Progenitor cell of endocrine pancreas (in vitro differentiated cells): ENCODE data around the gene C16orf96. TPM values are rescaled to one million over a fixed set of nuclear protein-coding genes. Genes with fewer than 3 reads are reported as not detected.
"Not testable (repeated sequence)": the region's sequence is repeated elsewhere in the genome, so short reads cannot be mapped to it uniquely, and the experiment has no call there.

Experiments
- DNase-seq: peaks from one replicate; pipeline ENCODE4 v3.0.0; 2021; ENCODE audit warnings: low spot score; ENCODE audit not compliant: unreplicated experiment
- H3K27ac Mint-ChIP-seq: 2 replicates; pipeline ENCODE4 v1.8.0; 2021; ENCODE audit warnings: mild to moderate bottlenecking, moderate library complexity, mixed read lengths
- H3K27me3 Mint-ChIP-seq: 2 replicates; pipeline ENCODE4 v1.8.0; 2021; ENCODE audit warnings: mixed read lengths
- H3K36me3 Mint-ChIP-seq: 2 replicates; pipeline ENCODE4 v1.8.0; 2022; ENCODE audit warnings: mixed read lengths; ENCODE audit not compliant: insufficient read depth
- H3K4me1 Mint-ChIP-seq: 2 replicates; pipeline ENCODE4 v1.8.0; 2021; ENCODE audit warnings: low read depth, mixed read lengths
- H3K4me3 Mint-ChIP-seq: 2 replicates; pipeline ENCODE4 v1.8.0; 2021; ENCODE audit warnings: low read depth, mild to moderate bottlenecking, moderate library complexity, mixed read lengths
- H3K9me3 Mint-ChIP-seq: 2 replicates; pipeline ENCODE4 v1.8.0; 2021; ENCODE audit warnings: low read depth, mixed read lengths
- total RNA-seq: library from RNA; stranded (reverse); gene quantifications from 2 replicates; pipeline ENCODE4 v1.2.1, GENCODE V29; 2021
- TF ChIP-seq, protein P1 (sequence below): fragments of 200-600 bp; sonication (generic); IDR thresholded peaks from one replicate; pipeline ENCODE4 v1.5.0; 2021; ENCODE audit warnings: antibody characterized with exemption, mild to moderate bottlenecking; ENCODE audit not compliant: unreplicated experiment

C16orf96 gene
- total RNA-seq, 1 donor from 2014 or later: 1.7 TPM

- Mint-ChIP-seq H3K4me1 (peaks cover 3% of the 10 kb centered on the region), H3K27ac (no peak overlapping the region), H3K27me3 (peaks cover 9% of the 10 kb centered on the region), H3K36me3 (no peaks in the 10 kb centered on the region), H3K9me3 (no peaks in the 10 kb centered on the region), H3K4me3 (no peak overlapping the region)
- TF ChIP-seq, protein P1, sequence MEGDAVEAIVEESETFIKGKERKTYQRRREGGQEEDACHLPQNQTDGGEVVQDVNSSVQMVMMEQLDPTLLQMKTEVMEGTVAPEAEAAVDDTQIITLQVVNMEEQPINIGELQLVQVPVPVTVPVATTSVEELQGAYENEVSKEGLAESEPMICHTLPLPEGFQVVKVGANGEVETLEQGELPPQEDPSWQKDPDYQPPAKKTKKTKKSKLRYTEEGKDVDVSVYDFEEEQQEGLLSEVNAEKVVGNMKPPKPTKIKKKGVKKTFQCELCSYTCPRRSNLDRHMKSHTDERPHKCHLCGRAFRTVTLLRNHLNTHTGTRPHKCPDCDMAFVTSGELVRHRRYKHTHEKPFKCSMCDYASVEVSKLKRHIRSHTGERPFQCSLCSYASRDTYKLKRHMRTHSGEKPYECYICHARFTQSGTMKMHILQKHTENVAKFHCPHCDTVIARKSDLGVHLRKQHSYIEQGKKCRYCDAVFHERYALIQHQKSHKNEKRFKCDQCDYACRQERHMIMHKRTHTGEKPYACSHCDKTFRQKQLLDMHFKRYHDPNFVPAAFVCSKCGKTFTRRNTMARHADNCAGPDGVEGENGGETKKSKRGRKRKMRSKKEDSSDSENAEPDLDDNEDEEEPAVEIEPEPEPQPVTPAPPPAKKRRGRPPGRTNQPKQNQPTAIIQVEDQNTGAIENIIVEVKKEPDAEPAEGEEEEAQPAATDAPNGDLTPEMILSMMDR: no peak
- no peak for DNase-seq
These were observed 10.0 kb downstream of the C16orf96 start for GRCh38 chr16:4566144-4566543.

- Mint-ChIP-seq H3K27ac (no peak overlapping the region), H3K9me3 (no peaks in the 10 kb centered on the region)
These were observed 13.9 kb downstream of the C16orf96 start for GRCh38 chr16:4570086-4570485.

GRCh38 chr16:4570688-4571321 lies 14.7 kb downstream of the C16orf96 start:
- TF ChIP-seq, protein P1: no peak
- H3K27me3 Mint-ChIP-seq: peaks cover 9% of the 10 kb centered on the region
- no peak for DNase-seq
- H3K36me3 Mint-ChIP-seq: no peaks in the 10 kb centered on the region
- no peak overlapping the region for H3K27ac Mint-ChIP-seq
- H3K4me3 Mint-ChIP-seq: no peak overlapping the region
- no peaks in the 10 kb centered on the region for H3K9me3 Mint-ChIP-seq
- peaks cover 3% of the 10 kb centered on the region for H3K4me1 Mint-ChIP-seq

More at GRCh38 chr16:4570086-4570485, 13.9 kb downstream of the C16orf96 start:
- peaks cover 9% of the 10 kb centered on the region for H3K27me3 Mint-ChIP-seq
- H3K4me1 Mint-ChIP-seq: peaks cover 3% of the 10 kb centered on the region
- DNase-seq: no peak
- no peaks in the 10 kb centered on the region for H3K36me3 Mint-ChIP-seq
- no peak overlapping the region for H3K4me3 Mint-ChIP-seq
- TF ChIP-seq, protein P1: no peak

DNA sequence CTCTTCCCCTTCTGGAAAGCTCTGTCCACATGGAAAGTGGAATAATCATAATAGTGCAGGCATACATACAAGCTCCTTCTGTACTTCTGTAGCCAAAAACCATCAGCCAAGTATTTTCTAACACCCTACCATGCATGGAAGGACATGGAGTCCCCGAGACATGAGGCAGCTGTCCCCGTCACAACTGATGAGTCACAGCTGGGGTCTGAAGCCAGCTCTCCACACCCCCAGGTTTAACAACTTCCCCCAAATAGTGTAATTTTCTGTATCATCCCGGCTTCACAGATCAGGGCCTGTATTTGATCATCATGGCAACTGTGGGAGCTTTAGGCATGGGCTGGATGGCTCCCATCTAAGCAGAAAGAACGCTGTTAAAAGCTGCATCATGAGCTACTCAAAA lies 16.6 kb downstream of the C16orf96 start:
- no peak for DNase-seq
- H3K27me3 Mint-ChIP-seq: peaks cover 5% of the 10 kb centered on the region
- H3K36me3 Mint-ChIP-seq: no peaks in the 10 kb centered on the region
- no peaks in the 10 kb centered on the region for H3K9me3 Mint-ChIP-seq
- H3K4me3 Mint-ChIP-seq: no peak overlapping the region
- H3K4me1 Mint-ChIP-seq: no peaks in the 10 kb centered on the region
- no peak overlapping the region for H3K27ac Mint-ChIP-seq
- TF ChIP-seq, protein P1: no peak

DNA sequence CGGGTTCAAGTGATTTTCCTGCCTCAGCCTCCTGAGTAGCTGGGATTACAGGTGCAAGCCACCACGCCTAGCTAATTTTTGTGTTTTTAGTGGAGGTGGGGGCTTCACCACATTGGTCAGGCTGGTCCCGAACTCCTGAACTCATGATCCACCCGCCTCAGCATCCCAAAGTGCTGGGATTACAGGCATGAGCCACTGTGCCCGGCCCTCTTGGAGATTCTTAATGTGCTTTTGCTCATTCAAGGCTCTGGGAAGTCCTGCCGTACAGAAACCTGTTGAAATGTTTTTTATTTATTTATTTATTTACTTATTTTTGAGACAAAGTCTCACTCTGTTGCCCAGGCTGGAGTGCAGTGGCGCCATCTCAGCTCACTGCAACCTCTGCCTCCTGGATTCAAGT lies 17.8 kb downstream of the C16orf96 start:
- H3K4me3 Mint-ChIP-seq, H3K9me3 Mint-ChIP-seq, H3K27ac Mint-ChIP-seq: not testable (repeated sequence)

DNA sequence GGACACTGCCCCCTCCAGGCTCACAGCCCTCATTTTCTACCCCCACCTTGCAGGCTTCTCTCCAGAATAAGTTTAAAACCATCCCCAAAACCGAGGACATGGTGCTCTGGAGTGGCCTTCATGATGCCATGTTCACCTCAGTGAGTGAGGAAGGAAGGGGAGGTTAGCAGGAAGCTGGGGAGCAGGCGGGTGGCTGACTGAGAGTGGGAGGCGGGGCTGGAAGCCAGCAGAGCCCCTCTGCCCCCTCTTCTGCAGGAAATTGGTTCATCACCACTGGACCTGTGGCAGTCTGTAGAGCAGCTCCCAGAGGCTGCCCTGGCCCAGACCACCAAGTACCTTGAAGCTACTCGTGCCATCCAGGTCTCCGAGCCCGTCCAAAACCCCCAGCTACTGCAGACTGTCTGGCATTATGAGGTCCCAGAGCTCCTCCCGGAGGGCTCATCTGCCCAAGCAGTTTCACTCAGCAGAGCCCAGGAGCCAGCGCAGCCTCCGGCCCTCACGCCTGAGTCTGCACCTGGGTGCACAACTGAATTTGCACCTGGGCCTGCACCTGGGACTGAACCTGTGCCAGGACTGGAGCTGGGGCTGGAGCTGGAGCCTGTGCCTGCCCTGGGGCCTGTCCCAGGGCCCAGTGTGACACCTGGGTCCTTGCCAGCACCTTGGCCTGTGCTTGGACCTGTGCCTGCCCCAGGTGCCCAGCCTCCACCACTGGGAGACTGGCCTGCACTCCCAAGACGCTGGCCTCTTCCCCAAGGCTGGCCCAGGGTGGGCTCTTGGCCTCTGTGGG lies 19.0 kb downstream of the C16orf96 start:
- H3K4me1 Mint-ChIP-seq: no peaks in the 10 kb centered on the region
- no peaks in the 10 kb centered on the region for H3K9me3 Mint-ChIP-seq
- H3K27me3 Mint-ChIP-seq: peaks cover 3% of the 10 kb centered on the region
- no peak overlapping the region for H3K27ac Mint-ChIP-seq
- no peak for DNase-seq
- no peak overlapping the region for H3K4me3 Mint-ChIP-seq
- no peaks in the 10 kb centered on the region for H3K36me3 Mint-ChIP-seq
- TF ChIP-seq, protein P1: no peak

More for the DNA sequence above, 17.8 kb downstream of the C16orf96 start:
- not testable (repeated sequence) for H3K36me3 Mint-ChIP-seq, DNase-seq, H3K4me1 Mint-ChIP-seq, H3K27me3 Mint-ChIP-seq
